ENCODE measurements around the gene STAT4.

The STAT4 gene

GRCh38 chr2:191178806-191179514, 28.2 kb upstream of the STAT4 start:
- no peak overlapping the region for H3K4me3 ChIP-seq (replicated peaks; ENCODE audit: low read depth, low read length)
- no peak for DNase-seq (ENCODE audit: extremely low read depth, insufficient read length)

GRCh38 chr2:191177751-191178736, 27.2 kb upstream of the STAT4 start:
- no peaks in the 10 kb centered on the region; the same call in 1 of the 2 replicates for H3K27me3 ChIP-seq (replicated peaks; ENCODE audit: control insufficient read depth, insufficient read depth, low read length)
- no peaks in the 10 kb centered on the region for H3K36me3 ChIP-seq (ENCODE audit: control insufficient read depth, insufficient read depth, low read length)

More at GRCh38 chr2:191178806-191179514, 28.2 kb upstream of the STAT4 start:
- TF ChIP-seq CTCF (IDR thresholded peaks at IDR 0.05; ENCODE audit: insufficient read depth, low read length, poor library complexity, severe bottlenecking), result no peak
- H3K36me3 ChIP-seq (ENCODE audit: control insufficient read depth, insufficient read depth, low read length), result no peaks in the 10 kb centered on the region
- no peaks in the 10 kb centered on the region; the same call in none of the 2 replicates for H3K27me3 ChIP-seq (replicated peaks; ENCODE audit: control insufficient read depth, insufficient read depth, low read length)

GRCh38 chr2:191176801-191177438, 26.1 kb upstream of the STAT4 start:
- TF ChIP-seq CTCF (IDR thresholded peaks at IDR 0.05; ENCODE audit: insufficient read depth, low read length, poor library complexity, severe bottlenecking), result no peak
- no peak for DNase-seq (ENCODE audit: extremely low read depth, insufficient read length)
- Histone ChIP-seq H3K27me3 (replicated peaks; ENCODE audit: control insufficient read depth, insufficient read depth, low read length) (no peaks in the 10 kb centered on the region; the same call in 1 of the 2 replicates), H3K4me3 (replicated peaks; ENCODE audit: low read depth, low read length) (no peak overlapping the region), H3K36me3 (ENCODE audit: control insufficient read depth, insufficient read depth, low read length) (no peaks in the 10 kb centered on the region)

More at GRCh38 chr2:191177751-191178736, 27.2 kb upstream of the STAT4 start:
- no peak for TF ChIP-seq CTCF (IDR thresholded peaks at IDR 0.05; ENCODE audit: insufficient read depth, low read length, poor library complexity, severe bottlenecking)
- no peak for DNase-seq (ENCODE audit: extremely low read depth, insufficient read length)
- no peak overlapping the region for H3K4me3 ChIP-seq (replicated peaks; ENCODE audit: low read depth, low read length)

DNA sequence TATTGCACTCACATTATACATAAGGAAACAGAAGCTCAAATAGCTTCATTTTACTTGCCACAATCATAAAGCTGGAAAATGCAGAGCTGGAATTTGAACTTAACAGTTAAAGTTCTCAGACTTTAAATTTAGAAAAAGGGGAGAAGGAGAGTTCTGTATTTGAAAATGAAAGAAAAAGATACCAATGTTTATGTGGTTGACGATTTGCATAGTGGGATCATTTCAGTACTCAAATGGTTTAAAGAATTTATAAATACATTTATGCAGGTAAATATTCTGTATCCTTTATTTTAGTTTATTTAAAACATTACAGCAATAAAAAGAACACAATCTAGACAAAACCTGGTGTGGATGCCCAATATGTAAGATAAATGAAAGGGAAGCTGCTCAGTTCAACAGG, 25.5 kb upstream of the STAT4 start:
- no peak for DNase-seq (ENCODE audit: extremely low read depth, insufficient read length)
- no peaks in the 10 kb centered on the region; the same call in 1 of the 2 replicates for H3K27me3 ChIP-seq (replicated peaks; ENCODE audit: control insufficient read depth, insufficient read depth, low read length)
- H3K36me3 ChIP-seq (ENCODE audit: control insufficient read depth, insufficient read depth, low read length), result no peaks in the 10 kb centered on the region
- no peak for TF ChIP-seq CTCF (IDR thresholded peaks at IDR 0.05; ENCODE audit: insufficient read depth, low read length, poor library complexity, severe bottlenecking)
- no peak overlapping the region for H3K4me3 ChIP-seq (replicated peaks; ENCODE audit: low read depth, low read length)

- Histone ChIP-seq H3K36me3 (ENCODE audit: control insufficient read depth, insufficient read depth, low read length) (no peaks in the 10 kb centered on the region), H3K4me3 (replicated peaks; ENCODE audit: low read depth, low read length) (no peak overlapping the region), H3K27me3 (replicated peaks; ENCODE audit: control insufficient read depth, insufficient read depth, low read length) (no peaks in the 10 kb centered on the region; the same call in 1 of the 2 replicates)
- no peak for TF ChIP-seq CTCF (IDR thresholded peaks at IDR 0.05; ENCODE audit: insufficient read depth, low read length, poor library complexity, severe bottlenecking)
- no peak for DNase-seq (ENCODE audit: extremely low read depth, insufficient read length)
Observed at GRCh38 chr2:191174442-191174841, 23.6 kb upstream of the STAT4 start.

All from GM06990 (cell line).